H1 (cell line): Measurements from ENCODE around the gene GGCX.

ENCODE experiments used
- CTCF ChIP-seq, 3 experiments: IDR thresholded peaks; 1 replicate in 2 of 3; 2 replicates in 1 of 3; pipeline versions ENCODE4 v1.5.1 to v1.6.1; 2011; ENCODE audit warnings: low read length in 3 of 3, mild to moderate bottlenecking in 3 of 3, inconsistent platforms in 2 of 3, low read depth in 1 of 3, moderate library complexity in 1 of 3; ENCODE audit not compliant: insufficient read depth in 1 of 3; ENCODE audit errors: control extremely low read depth in 1 of 3
- KDM1A ChIP-seq: fragments of 200-600, 300-600 bp; sonication (generic); IDR thresholded peaks from 2 replicates; pipeline ENCODE4 v1.7.1; 2016; ENCODE audit warnings: mild to moderate bottlenecking, low read length, borderline replicate concordance
- POLR2A ChIP-seq, 2 experiments: IDR thresholded peaks; 1 replicate in 1 of 2; 2 replicates in 1 of 2; pipeline ENCODE4 v1.6.1; 2011; ENCODE audit warnings: low read depth in 2 of 2, low read length in 2 of 2, mild to moderate bottlenecking in 2 of 2; ENCODE audit errors: control extremely low read depth in 1 of 2
- SP1 ChIP-seq: IDR thresholded peaks from 2 replicates; pipeline ENCODE4 v1.6.1; 2011; ENCODE audit warnings: low read depth, low read length

- TF ChIP-seq KDM1A (no peak), SP1 (no peak), CTCF (IDR thresholded peaks at IDR 0.05; ENCODE audit: control extremely low read depth in 1 of 3, insufficient read depth in 1 of 3, low read depth in 1 of 3, low read length in 3 of 3) (no peak), POLR2A (IDR thresholded peaks at IDR 0.05; ENCODE audit: control extremely low read depth in 1 of 2, low read depth in 2 of 2, low read length in 2 of 2) (no peak)
These were observed 27.9 kb upstream of the GGCX start for GRCh38 chr2:85589181-85589580.
